GM18517 (cell line): ENCODE results near the gene KRT80.

Source experiments
- ATAC-seq: cut with Tn5 transposase; IDR thresholded peaks from one replicate; pipeline ENCODE4 v1.9.1; 2021; ENCODE audit warnings: mild to moderate bottlenecking, moderate library complexity; ENCODE audit not compliant: unreplicated experiment

Gene KRT80

DNA sequence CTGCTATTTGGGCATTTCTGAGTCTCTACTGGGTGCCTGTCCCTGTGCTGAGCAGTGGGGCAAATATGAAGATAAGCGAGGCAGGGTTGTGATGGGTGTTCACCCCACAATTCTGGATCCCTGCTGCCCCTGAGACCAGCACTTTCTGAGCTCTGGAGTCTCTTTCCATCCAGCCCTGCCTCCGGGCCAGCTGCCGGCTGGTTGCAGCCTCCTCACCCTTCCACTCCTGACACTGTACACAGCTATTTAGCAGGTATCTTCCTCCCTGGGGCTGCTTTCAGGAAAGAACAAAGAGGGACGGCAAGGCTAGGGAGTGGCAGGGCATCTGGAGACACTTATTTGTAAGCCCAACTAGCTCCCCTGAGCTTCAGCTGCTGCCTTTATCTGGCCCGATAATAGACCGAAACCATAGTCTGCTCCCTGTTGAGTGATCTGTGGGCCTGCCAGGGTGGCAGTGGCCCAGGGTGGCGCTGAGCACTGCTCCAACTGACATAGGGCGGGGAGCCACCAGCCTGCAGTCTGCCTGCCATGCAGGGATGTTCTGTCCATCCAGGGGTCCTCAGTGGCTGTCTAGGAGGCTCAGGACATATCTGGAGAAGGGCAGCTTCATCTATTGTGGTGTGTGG lies 7.6 kb upstream of the KRT80 start:
- no peak for ATAC-seq

- ATAC-seq = no peak
Observed at GRCh38 chr12:52198454-52199215, 6.8 kb upstream of the KRT80 start.

GRCh38 chr12:52197371-52198231 lies 5.8 kb upstream of the KRT80 start:
- no peak for ATAC-seq

GRCh38 chr12:52195065-52195730 lies 3.4 kb upstream of the KRT80 start:
- ATAC-seq = no peak

- no peak for ATAC-seq
Observed at GRCh38 chr12:52193991-52194390, 2.2 kb upstream of the KRT80 start.

DNA sequence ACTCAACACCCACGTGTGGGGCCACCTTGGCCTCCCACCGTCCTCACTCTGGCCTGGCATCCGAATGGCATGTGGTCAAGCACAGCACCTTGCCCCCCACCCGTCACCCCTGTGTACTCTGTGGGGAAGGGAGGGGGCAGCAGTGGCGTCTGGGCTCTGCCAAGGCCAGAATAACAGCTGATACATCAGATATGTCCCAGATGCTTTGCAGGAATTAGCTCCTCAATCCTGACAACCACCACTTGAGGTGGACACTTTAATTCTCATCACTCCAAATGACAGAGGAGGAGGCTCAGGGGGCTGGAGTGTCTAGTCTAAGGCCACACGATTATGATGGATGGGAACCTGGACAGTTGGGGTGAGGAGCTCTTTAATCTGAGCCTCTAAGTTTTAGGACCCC lies 1.7 kb upstream of the KRT80 start:
- no peak for ATAC-seq

DNA sequence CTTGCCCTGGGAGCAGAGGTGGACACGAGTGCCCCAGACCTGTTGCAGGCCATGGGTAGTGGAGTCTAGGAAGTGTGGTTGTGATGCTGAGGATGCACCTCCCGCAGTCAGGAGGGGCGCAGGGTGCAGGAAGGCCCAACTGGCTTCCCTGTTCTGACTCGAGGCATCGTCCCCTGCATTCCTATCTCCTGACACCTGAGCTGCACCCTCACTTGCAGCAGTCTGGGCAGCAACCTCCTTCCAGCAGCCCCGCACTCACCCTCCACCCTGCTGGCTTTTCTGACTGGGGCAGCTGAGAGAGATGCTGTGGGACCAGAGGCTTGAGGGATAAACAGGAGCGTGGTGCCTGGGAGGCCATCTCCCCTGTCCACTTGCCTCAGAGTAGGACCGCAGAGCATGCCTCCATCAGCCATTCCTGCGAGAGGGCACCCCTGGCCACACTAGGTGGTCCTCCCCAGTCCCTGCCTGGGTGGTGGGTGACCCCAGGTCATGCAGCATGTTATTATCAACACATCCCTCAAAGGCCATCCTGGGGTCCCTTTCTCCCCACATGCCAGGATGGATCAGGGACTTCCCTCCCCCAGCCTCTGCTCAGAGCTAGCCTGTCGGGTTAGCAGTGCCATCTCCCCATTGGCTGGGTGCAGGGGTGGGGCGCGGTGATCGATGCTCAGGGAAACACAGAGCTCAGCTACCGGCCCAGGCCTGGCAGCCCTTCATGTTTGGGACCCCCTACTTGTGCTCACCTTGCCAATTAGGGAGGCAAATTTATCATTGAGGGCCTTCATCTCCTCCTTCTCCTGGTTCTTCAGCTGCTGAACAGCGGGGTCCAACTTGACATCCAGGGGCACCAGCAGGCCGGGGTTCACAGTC lies 719 bp downstream of the KRT80 start:
- no peak for ATAC-seq

GRCh38 chr12:52189376-52190174 lies 2.2 kb downstream of the KRT80 start:
- ATAC-seq = no peak

DNA sequence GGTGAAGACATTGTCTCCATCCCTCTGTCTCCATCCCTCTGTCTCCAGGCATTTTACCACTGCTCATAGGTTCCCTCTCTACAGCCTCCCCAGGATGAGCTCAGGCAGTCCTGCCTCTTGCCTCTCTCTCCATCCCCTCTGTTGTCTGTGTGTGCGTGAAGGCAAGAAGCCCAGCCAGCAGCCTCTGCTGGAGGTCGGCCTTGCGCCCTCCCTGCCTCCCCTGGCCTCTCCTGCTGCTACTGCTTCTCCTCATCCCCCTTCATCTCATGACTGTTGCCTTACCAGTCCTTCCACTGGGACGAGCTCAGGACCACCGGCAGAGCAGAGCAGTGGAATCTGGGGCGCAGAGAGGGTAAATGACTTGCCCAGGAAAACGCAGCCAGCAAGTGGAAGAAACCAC lies 3.2 kb downstream of the KRT80 start:
- ATAC-seq = no peak

- ATAC-seq = no peak
Observed at GRCh38 chr12:52187640-52188039, 4.2 kb downstream of the KRT80 start.

GRCh38 chr12:52187206-52187605 lies 4.6 kb downstream of the KRT80 start:
- no peak for ATAC-seq

- no peak for ATAC-seq
Observed at GRCh38 chr12:52186118-52186840, 5.5 kb downstream of the KRT80 start.

GRCh38 chr12:52185400-52185967 lies 6.3 kb downstream of the KRT80 start:
- ATAC-seq = no peak

GRCh38 chr12:52184813-52185212 lies 7.0 kb downstream of the KRT80 start:
- no peak for ATAC-seq

DNA sequence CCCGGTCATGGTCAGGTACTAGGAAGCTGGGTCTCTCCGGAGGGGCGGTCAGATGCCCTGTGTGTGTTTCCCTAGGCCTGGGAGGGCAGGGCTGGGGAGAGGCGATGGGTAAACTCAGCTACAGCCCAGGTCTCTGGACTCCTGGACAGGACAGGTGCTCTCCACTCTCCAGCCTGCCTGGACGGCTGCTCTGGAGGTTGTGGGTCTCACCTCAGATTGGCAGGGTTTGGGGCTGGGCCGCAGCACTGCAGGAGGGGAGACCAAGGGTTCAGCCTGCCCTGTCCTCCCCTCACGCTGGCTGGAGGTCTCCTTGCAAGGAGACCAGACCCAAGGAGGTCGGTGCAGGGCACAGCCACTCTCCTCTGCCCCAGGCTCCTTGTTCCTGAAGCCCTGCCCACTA lies 7.8 kb downstream of the KRT80 start:
- ATAC-seq = no peak

DNA sequence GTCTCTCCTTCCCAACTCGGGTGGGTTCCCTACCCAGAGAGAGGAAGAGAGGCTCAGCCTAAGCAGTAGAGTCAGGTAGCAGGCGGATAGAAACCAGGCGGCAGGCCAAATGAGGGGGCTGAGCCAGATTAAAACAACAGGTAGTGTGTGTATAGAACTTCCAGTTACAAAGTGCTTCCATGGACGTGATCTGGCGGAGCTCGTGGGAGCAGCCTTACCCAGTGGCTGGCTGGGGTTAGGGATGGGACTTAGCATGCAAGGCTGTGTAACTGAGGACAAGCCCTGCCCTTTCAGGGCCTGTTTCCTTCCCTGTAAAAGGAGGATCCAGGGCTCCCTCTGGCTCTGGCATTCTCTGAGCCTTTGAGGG lies 8.3 kb downstream of the KRT80 start:
- ATAC-seq = no peak

GRCh38 chr12:52182898-52183543 lies 8.8 kb downstream of the KRT80 start:
- ATAC-seq = no peak

DNA sequence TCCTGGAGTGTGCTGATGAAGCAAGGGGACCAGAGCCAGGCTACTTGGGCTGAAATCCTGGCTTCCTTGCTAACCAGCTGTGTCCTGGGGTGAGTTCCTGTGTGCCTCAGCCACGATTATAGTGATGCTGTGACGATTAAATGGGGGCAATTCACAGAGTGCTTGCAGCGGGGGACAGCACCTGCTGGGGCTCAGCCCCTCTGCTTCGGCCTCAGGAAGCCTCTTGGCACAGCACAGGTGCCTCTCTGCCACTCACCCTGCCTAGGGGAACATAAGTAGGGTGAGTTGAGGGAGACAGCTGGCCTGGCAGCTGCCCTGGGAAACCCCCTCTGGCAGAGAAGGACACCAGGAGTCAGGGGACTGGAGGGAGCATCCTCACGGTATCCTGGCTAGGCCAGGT lies 9.4 kb downstream of the KRT80 start:
- no peak for ATAC-seq
